ENCODE results near the gene NEURL4.

DNA sequence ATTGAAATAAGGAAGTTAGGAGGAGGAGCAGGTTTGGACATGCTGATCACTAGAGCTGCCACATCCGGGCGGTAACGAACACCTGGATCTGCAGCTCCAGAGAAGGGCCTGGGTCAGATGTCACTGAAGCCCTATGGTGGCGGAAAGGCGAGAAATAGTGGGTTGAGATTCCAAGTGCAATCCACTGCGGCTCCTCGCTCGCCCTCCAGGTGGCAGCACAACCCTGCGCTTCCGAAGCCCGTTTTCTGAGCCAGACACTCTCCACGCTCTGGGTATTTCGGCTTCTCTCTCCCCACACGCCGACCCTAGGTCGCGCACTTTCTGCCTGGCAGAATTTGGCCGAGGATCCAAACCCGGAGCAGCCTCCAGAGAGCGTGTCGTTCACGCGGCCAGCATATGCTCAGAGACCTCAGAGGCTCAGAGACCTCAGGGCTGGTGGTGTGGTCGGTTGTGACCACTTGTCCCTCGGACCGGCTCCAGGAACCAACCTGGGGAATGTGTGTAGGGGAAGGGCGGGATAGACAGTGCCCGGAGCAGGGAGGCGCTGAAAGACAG lies 48.5 kb downstream of the NEURL4 start:
- TF ChIP-seq, protein P1, sequence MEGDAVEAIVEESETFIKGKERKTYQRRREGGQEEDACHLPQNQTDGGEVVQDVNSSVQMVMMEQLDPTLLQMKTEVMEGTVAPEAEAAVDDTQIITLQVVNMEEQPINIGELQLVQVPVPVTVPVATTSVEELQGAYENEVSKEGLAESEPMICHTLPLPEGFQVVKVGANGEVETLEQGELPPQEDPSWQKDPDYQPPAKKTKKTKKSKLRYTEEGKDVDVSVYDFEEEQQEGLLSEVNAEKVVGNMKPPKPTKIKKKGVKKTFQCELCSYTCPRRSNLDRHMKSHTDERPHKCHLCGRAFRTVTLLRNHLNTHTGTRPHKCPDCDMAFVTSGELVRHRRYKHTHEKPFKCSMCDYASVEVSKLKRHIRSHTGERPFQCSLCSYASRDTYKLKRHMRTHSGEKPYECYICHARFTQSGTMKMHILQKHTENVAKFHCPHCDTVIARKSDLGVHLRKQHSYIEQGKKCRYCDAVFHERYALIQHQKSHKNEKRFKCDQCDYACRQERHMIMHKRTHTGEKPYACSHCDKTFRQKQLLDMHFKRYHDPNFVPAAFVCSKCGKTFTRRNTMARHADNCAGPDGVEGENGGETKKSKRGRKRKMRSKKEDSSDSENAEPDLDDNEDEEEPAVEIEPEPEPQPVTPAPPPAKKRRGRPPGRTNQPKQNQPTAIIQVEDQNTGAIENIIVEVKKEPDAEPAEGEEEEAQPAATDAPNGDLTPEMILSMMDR (IDR thresholded peaks at IDR 0.05; ENCODE audit: extremely low read depth in 1 of 2, insufficient read depth in 1 of 2, low read depth in 1 of 2, low read length in 2 of 2): peak; percentile 92 to 96
- no peak for TF ChIP-seq POLR2A (IDR thresholded peaks at IDR 0.05; ENCODE audit: low read depth, low read length)
- TF ChIP-seq EZH2 (IDR thresholded peaks at IDR 0.05; ENCODE audit: borderline replicate concordance, low read depth, low read length, severe bottlenecking): no peak
- no peak for TF ChIP-seq FOS (IDR thresholded peaks at IDR 0.05; ENCODE audit: borderline replicate concordance, insufficient read depth, low read length)

Measured in endothelial cell of umbilical vein (primary cell).